Suprapubic skin (tissue), 4 donors: Measurements from ENCODE around the gene FNBP1L.

Source experiments
- CTCF ChIP-seq, 2 donors: fragments of 200-600 bp in 1 of 2; fragments of 450-650 bp in 1 of 2; sonication (generic) in 1 of 2; IDR thresholded peaks; one replicate each; pipeline ENCODE4 v1.5.1; 2016 to 2019; ENCODE audit warnings: antibody characterized with exemption in 2 of 2, mild to moderate bottlenecking in 1 of 2, moderate library complexity in 1 of 2
- POLR2A ChIP-seq, 2 donors: fragments of 450-650 bp; IDR thresholded peaks; one replicate each; pipeline ENCODE4 v1.6.1; 2017; ENCODE audit warnings: antibody characterized with exemption in 2 of 2, mild to moderate bottlenecking in 2 of 2, moderate library complexity in 2 of 2
- POLR2AphosphoS5 ChIP-seq, 3 donors: sonication (generic); formaldehyde crosslinking; IDR thresholded peaks; one replicate each; pipeline ENCODE4 v1.6.1; 2017; ENCODE audit warnings: antibody characterized with exemption in 3 of 3

- TF ChIP-seq CTCF (IDR thresholded peaks at IDR 0.05) (no peak), POLR2A (IDR thresholded peaks at IDR 0.05) (no peak), POLR2AphosphoS5 (IDR thresholded peaks at IDR 0.05) (no peak)
These were observed 130.5 kb downstream of the FNBP1L start for GRCh38 chr1:93578433-93578830.
